Smooth muscle cell (in vitro differentiated cells): Measurements from ENCODE around the gene SEC24C. TPM values are rescaled to one million over a fixed set of nuclear protein-coding genes. Genes with fewer than 3 reads are reported as not detected.
A peak's percentile ranks its signal among the peaks of the same experiment; 100 is the strongest.

Experiments used
- DNase-seq: peaks from one replicate; lab custom pipeline; 2025; ENCODE audit not compliant: unreplicated experiment; lab: John Stamatoyannopoulos, UW
- H2AFZ ChIP-seq: fragments of 200-600 bp; sonication (generic); 2 replicates; pipeline ENCODE4 v1.6.0; 2016; ENCODE audit warnings: antibody characterized with exemption, low read depth, mild to moderate bottlenecking
- H3F3A ChIP-seq: fragments of 200-600 bp; sonication (generic); 2 replicates; pipeline ENCODE4 v1.6.0; 2017; ENCODE audit warnings: antibody characterized with exemption, low read depth
- H3K27ac ChIP-seq: fragments of 200-600 bp; sonication (generic); 2 replicates; pipeline ENCODE4 v1.5.1; 2016; ENCODE audit warnings: low read depth, mild to moderate bottlenecking
- H3K27me3 ChIP-seq: fragments of 200-600 bp; sonication (generic); 2 replicates; pipeline ENCODE4 v1.6.1; 2016; ENCODE audit warnings: low read depth, mild to moderate bottlenecking
- H3K36me3 ChIP-seq: fragments of 200-600 bp; sonication (generic); 2 replicates; pipeline ENCODE4 v1.5.1; 2016; ENCODE audit warnings: low read depth
- H3K4me1 ChIP-seq: fragments of 200-600 bp; sonication (generic); 2 replicates; pipeline ENCODE4 v1.5.1; 2016; ENCODE audit warnings: low read depth
- H3K4me2 ChIP-seq: fragments of 200-600 bp; sonication (generic); 2 replicates; pipeline ENCODE4 v1.6.0; 2016; ENCODE audit warnings: mild to moderate bottlenecking
- H3K4me3 ChIP-seq: fragments of 200-600 bp; sonication (generic); 2 replicates; pipeline ENCODE4 v1.5.1; 2016; ENCODE audit warnings: mild to moderate bottlenecking
- H3K79me2 ChIP-seq: fragments of 200-600 bp; sonication (generic); 2 replicates; pipeline ENCODE4 v1.6.0; 2016; ENCODE audit warnings: low read depth, mild to moderate bottlenecking
- H3K9ac ChIP-seq: fragments of 200-600 bp; sonication (generic); 2 replicates; pipeline ENCODE4 v1.6.0; 2016; ENCODE audit warnings: low read depth
- H3K9me3 ChIP-seq: fragments of 200-600 bp; sonication (generic); replicated peaks from 2 replicates; pipeline ENCODE4 v1.5.1; 2016; ENCODE audit warnings: low read depth
- H4K20me1 ChIP-seq: fragments of 200-600 bp; sonication (generic); 2 replicates; pipeline ENCODE4 v1.6.0; 2016; ENCODE audit warnings: low read depth
- CTCF ChIP-seq: fragments of 200-600 bp; sonication (generic); IDR thresholded peaks from 2 replicates; pipeline ENCODE4 v1.5.1; 2017; ENCODE audit warnings: borderline replicate concordance, mild to moderate bottlenecking, antibody characterized with exemption; ENCODE audit not compliant: insufficient read depth, poor library complexity, severe bottlenecking
- WGBS: methylation state at CpG from one replicate; pipeline ENCODE4 v1.1.7; 2016; ENCODE audit warnings: low lambda C conversion rate; 5-methylcytosine and 5-hydroxymethylcytosine counted together
- polyA plus RNA-seq: library from polyadenylated mRNA; unstranded; fragments of >200 nt; fragmentation: Nextera tagmentation; extraction: Ambion mirVana; gene quantifications from 2 replicates; pipeline ENCODE4 v1.2.1, GENCODE V29; 2016
- total RNA-seq: library from RNA; depleted of rRNA; stranded (reverse); fragments of >200 nt; gene quantifications from 2 replicates; pipeline ENCODE4 v1.2.3, GENCODE V29; 2014

The SEC24C gene
- total and polyA plus RNA-seq, 2 experiments from 2014 or later = 41.5 to 54.7 TPM

GRCh38 chr10:73742454-73742734, 1.8 kb upstream of the SEC24C start:
- Histone ChIP-seq H3K4me3 (no peak overlapping the region), H3K4me2 (peak overlapping the region; percentile 100), H3F3A (no peaks in the 10 kb centered on the region), H3K79me2 (peaks cover 43% of the 10 kb centered on the region), H3K36me3 (no peaks in the 10 kb centered on the region), H2AFZ (no peak overlapping the region), H4K20me1 (no peaks in the 10 kb centered on the region), H3K27ac (no peak overlapping the region), H3K4me1 (peaks cover 20% of the 10 kb centered on the region), H3K9me3 (no peaks in the 10 kb centered on the region), H3K27me3 (no peaks in the 10 kb centered on the region), H3K9ac (no peak overlapping the region)
- WGBS = 94% methylated on average over 5 of the region's 5 CpGs
- DNase-seq = no peak
- TF ChIP-seq CTCF = no peak

GRCh38 chr10:73743327-73743904, 756 bp upstream of the SEC24C start:
- Histone ChIP-seq H3K9ac (peak overlapping the region; percentile 96), H3K36me3 (no peaks in the 10 kb centered on the region), H3K27me3 (no peaks in the 10 kb centered on the region), H3K4me3 (peak overlapping the region; percentile 88), H3K27ac (peak overlapping the region; percentile 98), H4K20me1 (peaks cover 3% of the 10 kb centered on the region), H3K79me2 (peaks cover 53% of the 10 kb centered on the region), H3K4me1 (peaks cover 20% of the 10 kb centered on the region), H3K4me2 (peak overlapping the region; percentile 100), H2AFZ (peak overlapping the region; percentile 91), H3K9me3 (no peaks in the 10 kb centered on the region), H3F3A (no peaks in the 10 kb centered on the region)
- 35% methylated on average over 6 of the region's 6 CpGs for WGBS
- DNase-seq = no peak
- TF ChIP-seq CTCF = no peak

GRCh38 chr10:73744664-73744975, 448 bp downstream of the SEC24C start:
- H4K20me1 ChIP-seq = peaks cover 15% of the 10 kb centered on the region
- H3K4me3 ChIP-seq = peak overlapping the region; percentile 88
- peaks cover 65% of the 10 kb centered on the region for H3K79me2 ChIP-seq
- no peaks in the 10 kb centered on the region for H3F3A ChIP-seq
- peaks cover 1% of the 10 kb centered on the region for H3K36me3 ChIP-seq
- peak overlapping the region; percentile 96 for H3K9ac ChIP-seq
- TF ChIP-seq CTCF = no peak
- DNase-seq = peak; percentile 59
- H3K4me2 ChIP-seq = peak overlapping the region; percentile 100
- no peaks in the 10 kb centered on the region for H3K27me3 ChIP-seq
- H2AFZ ChIP-seq = peak overlapping the region; percentile 91
- peak overlapping the region; percentile 98 for H3K27ac ChIP-seq
- H3K9me3 ChIP-seq = no peaks in the 10 kb centered on the region
- H3K4me1 ChIP-seq = peaks cover 20% of the 10 kb centered on the region
- WGBS = under 1% methylated on average over 10 of the region's 10 CpGs

- Histone ChIP-seq H3K4me2 (no peak overlapping the region), H3K36me3 (peaks cover 9% of the 10 kb centered on the region), H2AFZ (no peak overlapping the region), H3K79me2 (peaks cover 79% of the 10 kb centered on the region), H3K4me1 (peaks cover 20% of the 10 kb centered on the region), H4K20me1 (peaks cover 35% of the 10 kb centered on the region), H3K27ac (no peak overlapping the region), H3F3A (no peaks in the 10 kb centered on the region), H3K9ac (no peak overlapping the region), H3K9me3 (no peaks in the 10 kb centered on the region), H3K4me3 (peak overlapping the region; percentile 10), H3K27me3 (no peaks in the 10 kb centered on the region)
- TF ChIP-seq CTCF = no peak
- DNase-seq = no peak
- 100% methylated on average over 2 of the region's 2 CpGs for WGBS
These were observed 2.5 kb downstream of the SEC24C start for GRCh38 chr10:73746721-73747120.
